Measurements from ENCODE around the gene MEGF6. TPM values are rescaled to one million over a fixed set of nuclear protein-coding genes. Genes with fewer than 3 reads are reported as not detected.

The MEGF6 gene
- total RNA-seq, 1 donor from 2014 or later, result 1.3 TPM

DNA sequence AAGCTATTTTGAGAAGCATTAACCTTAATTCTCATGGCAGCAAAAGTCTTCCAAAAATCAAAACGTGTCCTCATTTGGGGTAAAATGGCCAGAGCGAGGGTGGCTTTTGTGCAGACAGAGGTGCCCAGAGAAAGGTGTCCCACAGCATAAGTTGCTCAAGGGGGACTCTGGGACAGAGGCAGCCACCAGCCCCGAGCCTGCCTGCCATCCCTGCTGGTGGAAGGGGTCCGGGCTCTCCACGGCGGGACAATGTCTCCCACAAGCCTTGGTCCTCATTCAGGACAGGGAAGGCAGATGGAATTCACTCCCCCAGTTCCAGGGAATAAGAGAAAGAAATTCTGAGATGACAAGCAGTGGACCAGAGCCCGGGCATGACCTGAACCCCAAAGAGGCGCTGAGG, 169.4 kb downstream of the MEGF6 start:
- TF ChIP-seq, protein P1, sequence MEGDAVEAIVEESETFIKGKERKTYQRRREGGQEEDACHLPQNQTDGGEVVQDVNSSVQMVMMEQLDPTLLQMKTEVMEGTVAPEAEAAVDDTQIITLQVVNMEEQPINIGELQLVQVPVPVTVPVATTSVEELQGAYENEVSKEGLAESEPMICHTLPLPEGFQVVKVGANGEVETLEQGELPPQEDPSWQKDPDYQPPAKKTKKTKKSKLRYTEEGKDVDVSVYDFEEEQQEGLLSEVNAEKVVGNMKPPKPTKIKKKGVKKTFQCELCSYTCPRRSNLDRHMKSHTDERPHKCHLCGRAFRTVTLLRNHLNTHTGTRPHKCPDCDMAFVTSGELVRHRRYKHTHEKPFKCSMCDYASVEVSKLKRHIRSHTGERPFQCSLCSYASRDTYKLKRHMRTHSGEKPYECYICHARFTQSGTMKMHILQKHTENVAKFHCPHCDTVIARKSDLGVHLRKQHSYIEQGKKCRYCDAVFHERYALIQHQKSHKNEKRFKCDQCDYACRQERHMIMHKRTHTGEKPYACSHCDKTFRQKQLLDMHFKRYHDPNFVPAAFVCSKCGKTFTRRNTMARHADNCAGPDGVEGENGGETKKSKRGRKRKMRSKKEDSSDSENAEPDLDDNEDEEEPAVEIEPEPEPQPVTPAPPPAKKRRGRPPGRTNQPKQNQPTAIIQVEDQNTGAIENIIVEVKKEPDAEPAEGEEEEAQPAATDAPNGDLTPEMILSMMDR (IDR thresholded peaks at IDR 0.05; ENCODE audit: insufficient read depth, low read length, severe bottlenecking), result no peak
- FAIRE-seq (no peak), DNase-seq (ENCODE audit: low read depth) (no peak)
- Histone ChIP-seq H3K27me3 (ENCODE audit: control insufficient read depth, insufficient read depth, low read length) (peaks cover 1% of the 10 kb centered on the region), H3K4me3 (ENCODE audit: low read depth, low read length) (no peak overlapping the region), H3K36me3 (ENCODE audit: control insufficient read depth, insufficient read depth, low read length) (no peaks in the 10 kb centered on the region)

DNA sequence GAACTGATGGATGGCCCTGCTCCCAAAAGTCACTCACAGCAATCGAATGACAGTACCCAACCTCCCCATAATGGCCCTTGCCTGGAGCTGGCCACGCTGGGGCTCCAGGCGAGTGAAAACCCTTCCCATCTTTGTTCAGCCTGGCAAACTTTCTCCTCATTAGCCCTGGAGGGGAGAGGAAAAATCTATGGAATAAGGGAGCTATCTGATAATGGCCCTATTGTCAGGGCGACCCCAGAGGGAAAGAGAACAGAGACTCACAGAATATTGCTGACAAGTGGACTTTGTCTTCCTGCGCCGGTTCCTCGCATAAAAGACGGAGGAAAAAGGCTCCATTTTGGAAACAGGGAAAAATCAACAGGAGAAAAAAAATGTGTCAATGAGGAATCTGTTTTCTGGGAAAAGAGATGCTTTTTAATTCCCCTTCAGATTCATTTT, 169.9 kb downstream of the MEGF6 start:
- FAIRE-seq, result no peak
- H3K27me3 ChIP-seq (ENCODE audit: control insufficient read depth, insufficient read depth, low read length), result peaks cover 1% of the 10 kb centered on the region

DNA sequence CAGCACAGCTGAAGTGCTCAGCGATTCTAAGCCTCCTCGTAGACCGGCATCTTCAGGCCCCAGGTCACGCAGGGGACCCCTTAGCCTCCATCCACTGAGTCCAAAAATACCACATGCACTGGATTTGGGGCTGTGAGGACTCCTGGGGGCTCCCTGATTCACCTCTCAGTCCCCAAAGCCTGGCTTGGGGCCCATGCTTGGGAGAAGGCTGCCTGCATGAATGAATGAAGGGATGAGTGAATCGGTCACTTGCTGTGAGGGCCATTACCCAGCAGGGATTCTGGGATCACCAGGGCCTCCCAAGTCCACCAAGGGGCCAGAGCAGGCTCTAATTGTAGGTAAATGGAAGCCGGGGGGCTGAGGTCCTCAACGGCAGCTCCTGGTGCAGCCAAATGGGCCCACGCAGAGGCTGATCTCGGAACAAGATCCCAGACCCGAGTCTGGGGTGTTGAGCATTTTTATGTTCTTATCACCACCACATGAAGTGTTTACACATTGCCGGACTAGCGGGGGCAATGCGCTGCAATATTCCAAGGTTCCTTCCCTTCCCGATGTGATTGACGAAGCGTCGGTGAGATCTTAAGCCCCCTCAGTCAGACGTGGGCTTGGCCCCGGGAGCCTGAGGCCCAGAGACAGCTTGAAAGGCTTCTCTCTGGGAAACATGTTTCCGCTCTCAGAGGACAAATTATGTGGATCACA, 170.4 kb downstream of the MEGF6 start:
- H3K36me3 ChIP-seq (ENCODE audit: control insufficient read depth, insufficient read depth, low read length), result no peaks in the 10 kb centered on the region
- peaks cover 1% of the 10 kb centered on the region for H3K27me3 ChIP-seq (ENCODE audit: control insufficient read depth, insufficient read depth, low read length)
- TF ChIP-seq, protein P1 (IDR thresholded peaks at IDR 0.05; ENCODE audit: insufficient read depth, low read length, severe bottlenecking), result no peak
- H3K4me3 ChIP-seq (ENCODE audit: low read depth, low read length), result no peak overlapping the region
- no peak for DNase-seq (ENCODE audit: low read depth)
- FAIRE-seq, result no peak

More for the DNA sequence above, 169.9 kb downstream of the MEGF6 start:
- Histone ChIP-seq H3K36me3 (ENCODE audit: control insufficient read depth, insufficient read depth, low read length) (no peaks in the 10 kb centered on the region), H3K4me3 (ENCODE audit: low read depth, low read length) (no peak overlapping the region)
- TF ChIP-seq, protein P1 (IDR thresholded peaks at IDR 0.05; ENCODE audit: insufficient read depth, low read length, severe bottlenecking), result no peak
- no peak for DNase-seq (ENCODE audit: low read depth)

DNA sequence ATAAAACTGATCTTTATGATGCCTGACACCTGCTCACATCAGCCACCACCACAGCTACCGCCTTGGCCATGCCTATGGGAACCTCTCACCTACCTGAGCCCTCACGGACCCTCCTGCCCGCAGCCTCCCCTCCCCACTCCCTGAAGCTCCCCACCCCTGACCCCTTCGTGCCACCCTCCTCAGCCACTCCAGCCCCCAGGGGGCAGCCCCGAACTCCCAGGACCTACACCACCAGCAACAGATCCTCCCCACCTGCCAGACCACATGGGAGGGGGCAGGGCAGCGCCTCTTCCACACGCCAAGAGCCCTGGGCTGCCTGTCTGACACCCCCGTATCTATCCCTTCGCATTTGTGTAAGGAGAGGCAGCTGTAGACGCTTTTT, 171.0 kb downstream of the MEGF6 start:
- Histone ChIP-seq H3K27me3 (ENCODE audit: control insufficient read depth, insufficient read depth, low read length) (peaks cover 1% of the 10 kb centered on the region), H3K36me3 (ENCODE audit: control insufficient read depth, insufficient read depth, low read length) (no peaks in the 10 kb centered on the region), H3K4me3 (ENCODE audit: low read depth, low read length) (no peak overlapping the region)
- TF ChIP-seq, protein P1 (IDR thresholded peaks at IDR 0.05; ENCODE audit: insufficient read depth, low read length, severe bottlenecking), result no peak
- no peak for DNase-seq (ENCODE audit: low read depth)
- no peak for FAIRE-seq

Other genes starting within 250 kb of the MEGF6 start
- gene ARHGEF16, start 156.8 kb downstream of the MEGF6 start, total RNA-seq, result 14.5 and 21.6 TPM in 2 replicates
- 31.5 and 33.4 TPM in 2 replicates for gene TPRG1L, start 13.5 kb upstream of the MEGF6 start, total RNA-seq
- 21.3 and 22.1 TPM in 2 replicates for gene WRAP73, start 38.6 kb upstream of the MEGF6 start, total RNA-seq
- under 0.01 and 0.13 TPM in 2 replicates for gene TP73, start 41.0 kb upstream of the MEGF6 start, total RNA-seq
- not detected in 2 replicates for gene CCDC27, start 140.9 kb upstream of the MEGF6 start, total RNA-seq
- 1.2 TPM in 1 of 2 replicates, not detected in the other for gene SMIM1, start 161.2 kb upstream of the MEGF6 start, total RNA-seq
- gene LRRC47, start 185.0 kb upstream of the MEGF6 start, total RNA-seq, result 35.6 and 37.9 TPM in 2 replicates
- 15.3 and 21.5 TPM in 2 replicates for gene CEP104, start 245.7 kb upstream of the MEGF6 start, total RNA-seq
- gene DFFB, start 246.0 kb upstream of the MEGF6 start, total RNA-seq, result 2.6 and 3.9 TPM in 2 replicates